HG03196 (cell line): ENCODE results near the gene SELENON.

Source experiments
- ATAC-seq: cut with Tn5 transposase; IDR thresholded peaks from one replicate; pipeline ENCODE4 v1.9.1; 2021; ENCODE audit not compliant: unreplicated experiment

The SELENON gene

DNA sequence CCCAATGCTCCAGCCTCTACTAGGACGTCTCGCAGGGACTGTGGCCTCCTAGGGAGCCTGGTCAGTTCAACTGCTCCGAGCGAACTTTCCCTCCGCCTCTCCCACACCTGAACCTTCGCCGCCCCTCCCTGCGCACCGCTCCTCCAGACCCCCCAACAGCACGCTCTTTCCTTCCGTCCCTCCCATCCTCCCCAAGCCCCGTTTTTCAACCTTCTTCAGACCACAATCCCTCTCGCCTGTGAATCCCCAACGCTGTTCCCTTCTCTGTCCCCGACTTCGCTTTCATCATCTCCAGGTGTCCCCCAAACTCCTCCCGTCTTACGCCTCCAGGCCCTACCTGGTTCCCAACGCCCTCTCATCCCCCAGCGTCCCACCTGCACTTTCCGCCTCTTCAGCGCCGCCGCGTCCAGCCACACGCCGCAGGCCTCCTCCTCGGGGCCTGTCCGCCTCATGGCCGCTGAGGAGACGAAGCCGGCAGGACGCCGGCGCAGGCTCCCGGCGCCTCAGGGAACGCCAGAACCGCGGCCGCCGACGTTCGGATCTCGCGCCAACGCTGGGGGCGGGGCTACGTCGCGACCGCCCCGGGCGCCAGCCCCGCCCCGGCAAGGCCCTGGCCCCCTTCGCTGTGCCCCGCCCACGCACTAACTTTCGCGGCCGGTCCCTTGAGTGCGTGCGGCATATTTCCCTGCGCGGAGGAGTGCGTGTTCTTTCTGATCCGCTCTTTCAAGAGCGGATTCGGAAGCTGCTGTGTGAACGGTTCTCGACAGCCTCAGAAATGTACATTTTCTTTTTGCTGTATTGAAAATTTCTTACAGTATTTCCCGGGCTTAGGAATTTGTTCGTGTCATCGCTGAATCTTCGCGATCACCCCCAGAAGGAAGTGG, 59.2 kb downstream of the SELENON start, which contains the start of gene AUNIP:
TSS of gene AUNIP (minus strand) at position 552 of the 884 bp plus-strand sequence. CDS start at position 452, 100 bp downstream.
- peak; percentile 66 for ATAC-seq

DNA sequence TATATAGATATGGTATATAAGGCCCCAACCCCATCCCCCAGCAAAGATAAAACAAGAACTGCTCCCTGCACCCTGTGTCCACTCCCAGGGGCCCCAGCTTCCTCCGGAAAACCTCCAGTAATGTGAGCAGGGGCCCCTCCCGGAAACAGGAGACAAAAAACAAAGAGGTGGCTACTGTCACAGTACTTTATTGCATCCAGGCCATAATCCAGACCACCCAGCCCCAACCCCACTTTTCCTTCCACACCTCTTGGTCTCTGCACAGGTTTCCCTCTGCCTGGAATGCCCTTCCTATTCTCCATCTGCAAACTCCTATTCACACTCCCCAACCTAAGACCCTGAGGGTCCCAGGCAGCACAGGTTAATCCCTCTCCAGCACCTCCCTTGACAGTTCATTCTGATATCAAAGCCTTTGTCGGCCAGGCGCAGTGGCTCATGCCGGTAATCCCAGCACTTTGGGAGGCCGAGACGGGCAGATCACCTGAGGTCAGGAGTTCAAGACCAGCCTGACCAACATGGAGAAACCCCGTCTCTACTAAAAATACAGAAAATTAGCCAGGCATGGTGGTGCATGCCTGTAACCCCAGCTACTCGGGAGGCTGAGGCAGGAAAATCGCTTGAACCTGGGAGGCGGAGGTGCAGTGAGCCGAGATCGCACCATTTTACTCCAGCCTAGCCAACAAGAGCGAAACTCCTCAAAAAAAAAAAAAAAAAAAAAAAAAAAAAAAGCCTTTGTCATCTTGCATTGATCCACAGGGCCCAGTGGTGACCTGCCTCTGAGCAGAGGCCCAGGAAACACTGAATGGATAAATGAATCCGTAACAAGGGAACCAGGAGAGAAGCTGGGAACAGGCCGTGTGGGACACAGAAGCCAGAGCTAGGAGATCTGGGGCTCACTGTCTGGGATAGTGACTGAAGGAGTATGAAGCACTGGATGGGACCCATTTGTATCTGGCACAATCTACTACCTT, 61.6 kb downstream of the SELENON start:
- ATAC-seq, result no peak

DNA sequence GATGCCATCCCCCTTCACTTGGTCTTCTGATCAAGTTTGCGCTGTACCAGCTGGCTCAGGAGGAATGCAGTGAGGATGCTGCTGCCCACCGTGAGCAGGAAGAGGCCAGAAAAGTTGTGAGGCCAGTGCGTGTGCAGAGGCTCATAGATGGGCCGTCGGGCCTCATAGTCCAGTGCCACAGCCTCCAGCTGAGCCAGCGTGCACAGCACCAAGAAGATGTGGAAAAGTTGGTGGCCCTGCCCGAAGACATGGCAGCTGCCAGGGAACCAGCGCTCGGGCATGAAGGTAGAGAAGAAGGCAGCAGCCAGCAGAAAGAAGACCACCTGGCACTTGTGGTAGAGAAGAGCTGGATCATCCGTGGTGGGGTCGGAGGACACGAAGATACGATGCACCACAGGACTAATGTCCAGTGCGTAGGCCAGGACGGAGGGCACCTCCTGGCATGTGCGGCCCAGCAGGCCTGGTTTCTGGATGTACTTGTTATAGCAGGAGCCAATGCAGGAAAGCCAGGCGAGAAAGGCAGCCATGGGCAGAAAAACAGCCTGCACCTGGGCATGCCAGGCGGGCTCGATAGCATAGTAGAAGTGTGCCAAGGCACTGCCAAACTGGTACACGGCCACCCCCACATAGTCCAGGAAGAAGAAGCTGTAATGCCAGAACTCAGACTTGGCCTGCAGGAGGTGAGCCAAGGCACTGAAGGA, 62.9 kb downstream of the SELENON start:
- ATAC-seq, result no peak

DNA sequence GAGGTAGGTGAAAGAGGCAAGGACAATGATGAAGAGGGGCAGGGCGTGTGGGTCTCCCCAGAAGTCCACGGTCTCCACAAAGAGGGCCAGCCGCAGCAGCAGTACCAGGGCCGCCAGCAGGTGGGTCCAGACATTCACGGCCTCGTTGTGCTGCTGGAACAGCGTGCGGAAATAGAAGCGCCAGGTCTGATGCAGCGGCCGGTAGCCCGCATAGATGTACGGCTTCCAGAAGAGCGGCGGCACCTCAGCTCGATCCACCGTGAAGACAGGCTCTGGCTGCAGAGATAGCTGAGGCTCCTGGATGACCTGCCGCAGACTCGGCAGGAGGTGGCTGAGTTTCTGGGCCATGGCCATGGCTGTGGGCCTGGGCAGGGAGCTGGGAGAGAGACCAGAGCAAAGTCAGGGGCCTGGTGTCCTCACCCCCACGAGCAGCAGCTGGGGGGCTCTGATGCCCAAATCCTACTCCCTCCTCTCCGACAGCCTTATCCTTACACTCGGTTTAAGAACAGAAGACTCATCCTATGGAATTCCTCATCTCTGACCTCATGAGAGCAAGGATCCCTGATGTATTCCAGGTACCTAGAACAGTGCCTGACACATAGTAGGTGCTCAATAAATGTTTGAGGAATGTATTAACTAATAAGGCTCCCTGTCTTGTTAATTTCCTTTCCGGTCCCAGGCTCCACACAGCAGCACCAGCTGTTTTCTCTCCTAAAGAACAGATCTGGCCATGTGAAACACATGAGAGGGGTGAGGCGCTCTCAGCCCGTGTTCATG, 63.7 kb downstream of the SELENON start:
- ATAC-seq, result no peak

DNA sequence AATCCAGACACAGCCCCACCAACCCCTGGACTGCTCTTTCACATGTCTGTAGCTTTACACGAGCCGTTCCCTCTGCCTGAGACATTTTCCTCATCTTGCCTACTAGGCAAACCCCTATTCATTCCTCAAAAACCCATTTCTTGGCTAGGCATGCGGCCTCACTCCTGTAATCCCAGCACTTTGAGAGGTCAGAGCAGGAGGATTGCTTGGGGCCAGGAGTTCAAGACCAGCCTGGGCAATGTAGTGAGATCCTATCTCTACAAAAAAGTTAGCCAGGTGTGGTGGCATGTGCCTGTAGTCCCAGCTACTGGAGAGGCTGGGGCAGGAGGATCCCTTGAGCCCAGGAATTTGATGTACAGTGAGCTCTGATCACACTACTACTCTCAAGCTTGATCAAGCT, 64.4 kb downstream of the SELENON start:
- ATAC-seq, result no peak

DNA sequence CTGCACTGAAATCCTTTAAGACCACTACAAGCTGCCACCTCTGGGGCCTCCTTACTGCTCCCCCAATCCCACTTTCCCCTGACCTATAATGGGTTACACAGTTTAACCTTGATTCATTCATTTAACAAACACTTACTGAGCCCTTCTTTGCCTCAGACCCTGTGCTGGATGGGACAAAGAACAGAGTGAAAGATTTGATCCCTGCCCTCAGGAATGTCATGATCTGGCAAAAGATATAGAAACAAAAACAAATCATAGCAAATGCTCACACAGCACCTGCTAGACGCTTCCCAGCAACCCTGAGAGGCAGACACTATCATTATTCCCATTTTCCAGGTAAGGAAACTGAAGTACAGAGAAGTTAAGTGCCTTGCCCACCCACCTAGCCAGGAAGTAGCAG, 66.3 kb downstream of the SELENON start:
- ATAC-seq, result no peak

DNA sequence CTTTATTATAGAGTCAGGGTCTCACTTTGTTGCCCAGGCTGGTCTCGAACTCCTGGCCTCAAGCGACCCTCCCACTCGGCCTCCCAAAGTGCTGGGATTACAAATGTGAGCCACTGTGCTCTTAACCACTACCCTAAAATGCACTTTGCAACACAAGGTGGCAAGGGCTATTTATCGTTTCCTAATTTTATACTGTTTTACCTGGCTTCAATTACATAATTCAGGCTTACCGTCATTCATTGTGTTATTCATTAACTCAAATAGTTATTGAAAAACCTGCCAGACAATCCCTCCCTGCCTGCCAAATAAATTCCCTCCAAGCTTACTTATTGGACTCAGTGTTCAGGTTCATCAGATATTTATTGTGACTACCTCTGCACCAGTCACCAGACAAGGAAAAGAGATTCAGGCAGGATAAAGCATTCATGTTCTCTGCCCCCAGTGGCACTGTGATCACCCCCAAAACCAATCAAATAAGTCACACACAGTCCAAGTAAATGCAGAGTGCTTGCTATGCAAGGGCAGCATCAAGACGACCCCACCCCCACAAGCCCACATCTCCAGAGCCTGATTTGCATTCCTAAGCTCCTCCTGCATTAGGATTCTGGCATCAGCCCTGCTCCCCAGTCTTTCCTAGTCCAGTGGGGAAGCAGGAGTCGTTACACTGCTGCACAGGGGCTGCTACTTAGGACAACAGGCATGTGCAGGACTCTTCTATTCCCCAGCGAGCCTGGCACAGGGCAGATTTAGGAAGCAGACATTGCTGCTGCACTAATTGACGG, 67.4 kb downstream of the SELENON start:
- ATAC-seq, result no peak
